GM21367 (cell line): Measurements from ENCODE around the gene KRTAP5-8.
"Not testable (repeated sequence)": the region's sequence is repeated elsewhere in the genome, so short reads cannot be mapped to it uniquely, and the experiment has no call there.

Source experiments
- ATAC-seq: cut with Tn5 transposase; IDR thresholded peaks from one replicate; pipeline ENCODE4 v1.9.1; 2021; ENCODE audit not compliant: unreplicated experiment

KRTAP5-8 gene

GRCh38 chr11:71537977-71538665 is at the start of gene KRTAP5-8:
KRTAP5-8 (plus strand) TSS chr11:71538025; CDS start chr11:71538056, 31 bp downstream.
- ATAC-seq = not testable (repeated sequence)

- ATAC-seq = no peak
These were observed 49.0 kb upstream of the KRTAP5-8 start for GRCh38 chr11:71488681-71489270.

GRCh38 chr11:71489311-71490043 is 48.3 kb upstream of the KRTAP5-8 start:
- ATAC-seq = no peak

- no peak for ATAC-seq
These were observed 47.6 kb upstream of the KRTAP5-8 start for GRCh38 chr11:71490044-71490730.

- ATAC-seq = no peak
These were observed 47.0 kb upstream of the KRTAP5-8 start for GRCh38 chr11:71490731-71491390.

GRCh38 chr11:71491531-71491930 is 46.3 kb upstream of the KRTAP5-8 start:
- ATAC-seq = no peak

GRCh38 chr11:71491940-71492339 is 45.9 kb upstream of the KRTAP5-8 start:
- ATAC-seq = no peak

GRCh38 chr11:71495286-71496230 is 42.3 kb upstream of the KRTAP5-8 start:
- ATAC-seq = no peak

- ATAC-seq = no peak
These were observed 41.4 kb upstream of the KRTAP5-8 start for GRCh38 chr11:71496421-71496820.

- ATAC-seq = no peak
These were observed 39.7 kb upstream of the KRTAP5-8 start for GRCh38 chr11:71498091-71498490.

- ATAC-seq = no peak
These were observed 38.7 kb upstream of the KRTAP5-8 start for GRCh38 chr11:71499125-71499524.

- ATAC-seq = no peak
These were observed 38.3 kb upstream of the KRTAP5-8 start for GRCh38 chr11:71499546-71499945.

GRCh38 chr11:71500601-71501021 is 37.2 kb upstream of the KRTAP5-8 start:
- ATAC-seq = no peak

- no peak for ATAC-seq
These were observed 36.5 kb upstream of the KRTAP5-8 start for GRCh38 chr11:71501071-71501985.

GRCh38 chr11:71502026-71502425 is 35.8 kb upstream of the KRTAP5-8 start:
- no peak for ATAC-seq

- no peak for ATAC-seq
These were observed 34.9 kb upstream of the KRTAP5-8 start for GRCh38 chr11:71502871-71503435.

- ATAC-seq = no peak
These were observed 33.3 kb upstream of the KRTAP5-8 start for GRCh38 chr11:71504531-71504930.

GRCh38 chr11:71505001-71505400 is 32.8 kb upstream of the KRTAP5-8 start:
- no peak for ATAC-seq
